ENCODE data around the gene COG5. TPM values are rescaled to one million over a fixed set of nuclear protein-coding genes. Genes with fewer than 3 reads are reported as not detected.
A peak's percentile ranks its signal among the peaks of the same experiment; 100 is the strongest.

COG5 gene
- total RNA-seq (10 to 100 TPM; 36.9 to 86.6 (median 55.6) TPM), polyA plus RNA-seq (1 to 10 TPM; 3.6 to 7.6 (median 5.4) TPM)
- long read RNA-seq, donor 1, full-length matches to known transcripts = 2 of 2 reads
- long read RNA-seq, donor 1, partial matches to known transcripts = 0 of 2 reads
- long read RNA-seq, donor 1, other reads (novel, unspliced or antisense) = 0 of 2 reads
- long read RNA-seq, donor 2, full-length matches to known transcripts = 3 of 31 reads
- long read RNA-seq, donor 2, partial matches to known transcripts = 13 of 31 reads
- long read RNA-seq, donor 2, other reads (novel, unspliced or antisense) = 15 of 31 reads

GRCh38 chr7:107563775-107564552 lies at the start of gene COG5, which contains the start of gene DUS4L:
Gene COG5, minus strand, starts transcription at chr7:107563920. Its CDS starts 24 bp downstream, at chr7:107563896.
Gene DUS4L, plus strand, starts transcription at chr7:107563971. Its CDS starts 3,100 bp downstream, at chr7:107567071.
- 0% methylated on average over 11 to 55 of the region's 55 CpGs for WGBS, 5 donors
- peak within 1 kb of the TSS; percentile 58 to 98 (median 90) for H3K4me3 ChIP-seq
- TF ChIP-seq POLR2AphosphoS5 (IDR thresholded peaks at IDR 0.05) (peak; percentile 92 to 97 (median 95)), CTCF (IDR thresholded peaks at IDR 0.05 in 8 of 11, conservative IDR thresholded peaks at IDR 0.05 in 3 of 11) (no peak), POLR2A (IDR thresholded peaks at IDR 0.05) (peak in 2 of 3 donors; percentile 6 to 28)
- H3K27me3 ChIP-seq (replicated peaks in 1 of 7) = no peaks in the 10 kb centered on the region
- H3K36me3 ChIP-seq = no peaks in the 10 kb centered on the region
- intact Hi-C loops (cut with DNase I; ENCODE audit: low total_unique reads) = no loop called here
- DNase-seq = peak; percentile 95
- peak within 1 kb of the TSS; percentile 43 to 96 (median 94) for H3K27ac ChIP-seq
- H3K9me3 ChIP-seq = no peaks in the 10 kb centered on the region
- peaks cover 12 to 65% (median 55%) of the 10 kb centered on the region in 6 donors for H3K4me1 ChIP-seq

GRCh38 chr7:107613439-107613838 lies 49.7 kb upstream of the COG5 start:
- no peak for DNase-seq
- H3K9me3 ChIP-seq = no peaks in the 10 kb centered on the region
- H3K4me1 ChIP-seq = no peaks in the 10 kb centered on the region
- H3K36me3 ChIP-seq = peaks cover 0 to 66% (median 26%) of the 10 kb centered on the region in 6 donors
- intact Hi-C loops (cut with DNase I; ENCODE audit: low total_unique reads) = no loop called here
- H3K27ac ChIP-seq = no peak overlapping the region
- WGBS, 5 donors = 92 to 98% (median 95%) methylated on average over 1 of the region's 1 CpG
- H3K4me3 ChIP-seq = no peak overlapping the region
- TF ChIP-seq CTCF (IDR thresholded peaks at IDR 0.05 in 8 of 11, conservative IDR thresholded peaks at IDR 0.05 in 3 of 11) (no peak), POLR2A (IDR thresholded peaks at IDR 0.05) (no peak), POLR2AphosphoS5 (IDR thresholded peaks at IDR 0.05) (no peak)
- H3K27me3 ChIP-seq (replicated peaks in 1 of 7) = no peaks in the 10 kb centered on the region

GRCh38 chr7:107610323-107610722 lies 46.6 kb upstream of the COG5 start:
- Histone ChIP-seq H3K27me3 (replicated peaks in 1 of 7) (no peaks in the 10 kb centered on the region), H3K36me3 (peaks cover 0 to 54% (median 17%) of the 10 kb centered on the region in 6 donors), H3K4me1 (no peaks in the 10 kb centered on the region), H3K9me3 (no peaks in the 10 kb centered on the region), H3K4me3 (no peak overlapping the region), H3K27ac (no peak overlapping the region)
- TF ChIP-seq POLR2AphosphoS5 (IDR thresholded peaks at IDR 0.05) = no peak
- TF ChIP-seq POLR2A (IDR thresholded peaks at IDR 0.05) = no peak
- TF ChIP-seq CTCF (IDR thresholded peaks at IDR 0.05 in 8 of 11, conservative IDR thresholded peaks at IDR 0.05 in 3 of 11) = no peak
- WGBS, 5 donors = 90 to 97% (median 93%) methylated on average over 1 of the region's 1 CpG
- DNase-seq = no peak
- intact Hi-C loops (cut with DNase I; ENCODE audit: low total_unique reads) = no loop called here

GRCh38 chr7:107609811-107610261 lies 46.1 kb upstream of the COG5 start:
- no peak overlapping the region for H3K4me3 ChIP-seq
- H3K4me1 ChIP-seq = no peaks in the 10 kb centered on the region
- H3K9me3 ChIP-seq = no peaks in the 10 kb centered on the region
- 70 to 84% (median 82%) methylated on average over 4 of the region's 4 CpGs for WGBS, 5 donors
- peaks cover 0 to 54% (median 14%) of the 10 kb centered on the region in 6 donors for H3K36me3 ChIP-seq
- H3K27ac ChIP-seq = no peak overlapping the region
- no peak for TF ChIP-seq POLR2A (IDR thresholded peaks at IDR 0.05)
- TF ChIP-seq POLR2AphosphoS5 (IDR thresholded peaks at IDR 0.05) = no peak
- TF ChIP-seq CTCF (IDR thresholded peaks at IDR 0.05 in 8 of 11, conservative IDR thresholded peaks at IDR 0.05 in 3 of 11) = no peak
- H3K27me3 ChIP-seq (replicated peaks in 1 of 7) = no peaks in the 10 kb centered on the region
- intact Hi-C loops (cut with DNase I; ENCODE audit: low total_unique reads) = no loop called here
- no peak for DNase-seq
